Measurements from ENCODE around the gene MYO5B. TPM values are rescaled to one million over a fixed set of nuclear protein-coding genes. Genes with fewer than 3 reads are reported as not detected.

Gene MYO5B
- total and polyA plus RNA-seq, 2 experiments from 2014 or later, result 20.3 to 41.9 TPM

DNA sequence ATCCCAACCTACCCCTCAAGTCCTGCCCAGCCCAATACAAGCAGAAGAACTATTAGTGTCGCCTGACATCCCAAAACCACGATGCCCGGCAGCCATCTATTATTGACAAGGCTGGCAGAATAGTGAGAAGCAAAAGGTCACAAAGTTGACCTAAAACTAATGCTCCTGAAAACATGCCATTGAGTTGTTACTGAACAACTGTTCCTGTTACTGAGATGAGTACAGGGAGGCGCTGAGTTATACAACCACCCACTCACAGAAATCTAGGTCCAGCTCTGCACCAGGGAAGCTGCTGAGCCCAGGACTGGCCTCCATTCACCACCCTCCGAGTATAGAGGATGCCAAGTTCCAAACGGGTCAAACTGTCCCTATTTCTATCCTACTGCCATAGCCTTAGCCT lies 201.6 kb downstream of the MYO5B start:
- DNase-seq (ENCODE audit: low spot score), result no peak
- no peaks in the 10 kb centered on the region for H3K4me1 ChIP-seq (ENCODE audit: insufficient read depth)
- no peaks in the 10 kb centered on the region for H3K36me3 ChIP-seq (replicated peaks; ENCODE audit: insufficient read depth, low read depth)
- whole genome bisulfite sequencing (ENCODE audit: low lambda C conversion rate, missing lambda C conversion rate), result 94% methylated on average over 6 of the region's 6 CpGs
- no peak overlapping the region for H2AFZ ChIP-seq
- H3K4me3 ChIP-seq, result no peak overlapping the region
- H3K9me2 ChIP-seq (replicated peaks; ENCODE audit: insufficient read depth), result no peaks in the 10 kb centered on the region
- no peaks in the 10 kb centered on the region for H3K79me2 ChIP-seq
- TF ChIP-seq EZH2phosphoT487 (IDR thresholded peaks at IDR 0.05; ENCODE audit: low read depth, severe bottlenecking, unreplicated experiment) (no peak), EZH2 (IDR thresholded peaks at IDR 0.05; ENCODE audit: borderline replicate concordance) (no peak)
- TF ChIP-seq, protein P1, sequence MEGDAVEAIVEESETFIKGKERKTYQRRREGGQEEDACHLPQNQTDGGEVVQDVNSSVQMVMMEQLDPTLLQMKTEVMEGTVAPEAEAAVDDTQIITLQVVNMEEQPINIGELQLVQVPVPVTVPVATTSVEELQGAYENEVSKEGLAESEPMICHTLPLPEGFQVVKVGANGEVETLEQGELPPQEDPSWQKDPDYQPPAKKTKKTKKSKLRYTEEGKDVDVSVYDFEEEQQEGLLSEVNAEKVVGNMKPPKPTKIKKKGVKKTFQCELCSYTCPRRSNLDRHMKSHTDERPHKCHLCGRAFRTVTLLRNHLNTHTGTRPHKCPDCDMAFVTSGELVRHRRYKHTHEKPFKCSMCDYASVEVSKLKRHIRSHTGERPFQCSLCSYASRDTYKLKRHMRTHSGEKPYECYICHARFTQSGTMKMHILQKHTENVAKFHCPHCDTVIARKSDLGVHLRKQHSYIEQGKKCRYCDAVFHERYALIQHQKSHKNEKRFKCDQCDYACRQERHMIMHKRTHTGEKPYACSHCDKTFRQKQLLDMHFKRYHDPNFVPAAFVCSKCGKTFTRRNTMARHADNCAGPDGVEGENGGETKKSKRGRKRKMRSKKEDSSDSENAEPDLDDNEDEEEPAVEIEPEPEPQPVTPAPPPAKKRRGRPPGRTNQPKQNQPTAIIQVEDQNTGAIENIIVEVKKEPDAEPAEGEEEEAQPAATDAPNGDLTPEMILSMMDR (IDR thresholded peaks at IDR 0.05; ENCODE audit: poor library complexity), result no peak
- H3K9me3 ChIP-seq (ENCODE audit: low read depth), result no peaks in the 10 kb centered on the region
- no peaks in the 10 kb centered on the region for H3K27me3 ChIP-seq
- H4K20me1 ChIP-seq (ENCODE audit: insufficient read depth, poor library complexity, severe bottlenecking), result no peaks in the 10 kb centered on the region
- no peak overlapping the region for H3K4me2 ChIP-seq
- no peak overlapping the region for H3K27ac ChIP-seq

DNA sequence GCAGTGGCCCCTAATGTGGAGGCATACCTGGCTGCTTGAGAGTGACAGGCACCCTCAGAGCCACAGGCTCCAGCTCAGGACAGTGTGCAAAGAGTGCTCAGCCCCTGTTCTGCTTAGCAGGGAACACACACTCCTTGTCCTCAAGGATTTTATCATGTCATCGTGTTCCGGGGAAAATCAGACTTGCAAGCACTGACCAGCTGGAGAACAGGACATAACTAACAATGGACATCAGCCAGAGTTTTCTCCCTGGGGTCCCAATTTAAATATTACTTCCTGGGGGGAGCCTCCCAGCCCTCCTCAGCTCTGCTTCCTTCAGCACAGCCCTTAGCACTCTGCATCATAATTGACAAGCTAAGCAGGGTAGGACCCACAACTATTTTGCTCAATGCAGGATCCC lies 206.2 kb downstream of the MYO5B start:
- no peak overlapping the region for H2AFZ ChIP-seq
- WGBS (ENCODE audit: low lambda C conversion rate, missing lambda C conversion rate), result 74% methylated on average over 2 of the region's 2 CpGs
- TF ChIP-seq EZH2 (IDR thresholded peaks at IDR 0.05; ENCODE audit: borderline replicate concordance), result no peak
- TF ChIP-seq, protein P1 (IDR thresholded peaks at IDR 0.05; ENCODE audit: poor library complexity), result no peak
- TF ChIP-seq EZH2phosphoT487 (IDR thresholded peaks at IDR 0.05; ENCODE audit: low read depth, severe bottlenecking, unreplicated experiment), result no peak
- no peak overlapping the region for H3K4me2 ChIP-seq
- no peak overlapping the region for H3K27ac ChIP-seq
- H3K9me2 ChIP-seq (replicated peaks; ENCODE audit: insufficient read depth), result no peaks in the 10 kb centered on the region
- no peaks in the 10 kb centered on the region for H3K4me1 ChIP-seq (ENCODE audit: insufficient read depth)
- no peaks in the 10 kb centered on the region for H3K9me3 ChIP-seq (ENCODE audit: low read depth)
- no peaks in the 10 kb centered on the region for H3K79me2 ChIP-seq
- no peak for DNase-seq (ENCODE audit: low spot score)
- no peaks in the 10 kb centered on the region for H3K27me3 ChIP-seq
- no peaks in the 10 kb centered on the region for H3K36me3 ChIP-seq (replicated peaks; ENCODE audit: insufficient read depth, low read depth)
- no peak overlapping the region for H3K4me3 ChIP-seq
- no peaks in the 10 kb centered on the region for H4K20me1 ChIP-seq (ENCODE audit: insufficient read depth, poor library complexity, severe bottlenecking)

DNA sequence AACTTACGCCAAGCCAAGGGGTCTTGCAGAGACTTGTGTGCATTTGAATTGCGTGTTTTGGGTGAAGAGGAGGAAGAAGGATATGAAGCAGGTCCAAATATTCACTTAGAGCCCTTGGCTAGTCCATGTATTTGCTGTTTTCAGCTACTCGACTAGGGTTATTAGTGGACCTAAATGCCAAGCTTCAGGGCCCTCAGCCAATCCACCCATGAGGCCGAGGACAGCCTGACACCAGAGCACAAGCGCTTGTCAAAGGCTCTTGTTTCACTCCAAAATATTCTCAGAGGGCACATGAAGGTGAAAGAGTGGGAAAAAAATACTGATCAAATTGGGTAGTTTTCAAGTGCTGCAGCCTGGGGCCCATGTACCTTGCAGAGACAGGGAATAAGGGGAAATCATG lies 206.8 kb downstream of the MYO5B start:
- Histone ChIP-seq H4K20me1 (ENCODE audit: insufficient read depth, poor library complexity, severe bottlenecking) (no peaks in the 10 kb centered on the region), H3K4me3 (no peak overlapping the region), H3K4me2 (no peak overlapping the region), H3K4me1 (ENCODE audit: insufficient read depth) (no peaks in the 10 kb centered on the region), H3K36me3 (replicated peaks; ENCODE audit: insufficient read depth, low read depth) (no peaks in the 10 kb centered on the region), H3K27me3 (no peaks in the 10 kb centered on the region), H3K79me2 (no peaks in the 10 kb centered on the region), H3K9me3 (ENCODE audit: low read depth) (no peaks in the 10 kb centered on the region), H3K27ac (no peak overlapping the region), H2AFZ (no peak overlapping the region), H3K9me2 (replicated peaks; ENCODE audit: insufficient read depth) (no peaks in the 10 kb centered on the region)
- no peak for DNase-seq (ENCODE audit: low spot score)
- 90% methylated on average over 5 of the region's 5 CpGs for WGBS (ENCODE audit: low lambda C conversion rate, missing lambda C conversion rate)
- TF ChIP-seq EZH2 (IDR thresholded peaks at IDR 0.05; ENCODE audit: borderline replicate concordance), result no peak
- TF ChIP-seq, protein P1 (IDR thresholded peaks at IDR 0.05; ENCODE audit: poor library complexity), result no peak
- TF ChIP-seq EZH2phosphoT487 (IDR thresholded peaks at IDR 0.05; ENCODE audit: low read depth, severe bottlenecking, unreplicated experiment), result no peak

DNA sequence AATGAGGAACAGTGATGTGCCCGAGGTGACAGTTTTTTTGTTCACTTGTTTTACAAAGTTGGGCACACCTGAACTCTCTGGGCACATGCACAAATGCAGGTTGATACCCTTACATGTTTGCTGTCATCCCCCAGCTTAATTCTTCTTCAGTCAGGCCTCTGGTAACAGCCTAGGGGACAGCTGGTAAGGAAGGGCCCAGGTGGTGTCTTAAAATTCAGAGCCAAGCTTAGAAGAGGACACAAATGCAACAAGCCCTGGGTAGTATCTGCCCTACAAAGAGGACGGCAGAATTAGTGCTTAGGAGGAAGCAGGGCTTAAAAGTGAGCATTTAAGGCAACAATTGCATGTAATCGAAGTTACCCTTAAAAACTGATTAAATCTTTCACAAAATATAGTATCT lies 209.7 kb downstream of the MYO5B start:
- DNase-seq (ENCODE audit: low spot score), result no peak
- Histone ChIP-seq H3K4me1 (ENCODE audit: insufficient read depth) (no peaks in the 10 kb centered on the region), H3K27me3 (no peaks in the 10 kb centered on the region), H3K4me3 (no peak overlapping the region), H3K9me2 (replicated peaks; ENCODE audit: insufficient read depth) (no peaks in the 10 kb centered on the region), H3K27ac (no peak overlapping the region), H3K79me2 (no peaks in the 10 kb centered on the region), H3K4me2 (no peak overlapping the region), H2AFZ (no peak overlapping the region), H3K9me3 (ENCODE audit: low read depth) (no peaks in the 10 kb centered on the region), H3K36me3 (replicated peaks; ENCODE audit: insufficient read depth, low read depth) (no peaks in the 10 kb centered on the region), H4K20me1 (ENCODE audit: insufficient read depth, poor library complexity, severe bottlenecking) (no peaks in the 10 kb centered on the region)
- 91% methylated on average over 3 of the region's 3 CpGs for WGBS (ENCODE audit: low lambda C conversion rate, missing lambda C conversion rate)
- TF ChIP-seq EZH2phosphoT487 (IDR thresholded peaks at IDR 0.05; ENCODE audit: low read depth, severe bottlenecking, unreplicated experiment) (no peak), EZH2 (IDR thresholded peaks at IDR 0.05; ENCODE audit: borderline replicate concordance) (no peak)
- TF ChIP-seq, protein P1 (IDR thresholded peaks at IDR 0.05; ENCODE audit: poor library complexity), result no peak

Data from hepatocyte (in vitro differentiated cells).